GM18511 (cell line): ENCODE results near the gene EOGT.

Source experiments
- ATAC-seq: cut with Tn5 transposase; IDR thresholded peaks from one replicate; pipeline ENCODE4 v1.9.1; 2021; ENCODE audit warnings: mild to moderate bottlenecking, moderate library complexity; ENCODE audit not compliant: unreplicated experiment

The EOGT gene

GRCh38 chr3:68963891-68964290 lies 49.6 kb downstream of the EOGT start:
- no peak for ATAC-seq

GRCh38 chr3:68963376-68963775 lies 50.1 kb downstream of the EOGT start:
- no peak for ATAC-seq

DNA sequence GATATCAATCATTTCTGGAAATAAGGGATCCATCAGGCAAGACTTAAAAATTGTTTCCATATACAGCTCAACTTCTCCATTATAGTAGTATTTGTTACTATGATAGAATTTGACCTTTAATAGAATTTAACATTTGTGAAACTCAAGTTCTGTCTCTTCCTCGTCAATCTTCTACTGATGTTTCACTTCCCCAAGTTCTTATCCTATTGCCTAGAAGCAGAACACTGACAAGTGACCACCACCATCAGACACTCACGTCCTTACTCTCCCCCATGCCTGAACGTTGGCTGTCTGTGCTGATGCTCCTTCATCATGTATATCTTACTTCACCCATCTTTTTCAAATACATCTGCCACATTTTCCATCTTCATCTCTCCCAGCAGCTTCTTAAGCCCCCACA lies 54.6 kb downstream of the EOGT start:
- ATAC-seq: no peak

GRCh38 chr3:68957895-68958294 lies 55.6 kb downstream of the EOGT start:
- no peak for ATAC-seq

DNA sequence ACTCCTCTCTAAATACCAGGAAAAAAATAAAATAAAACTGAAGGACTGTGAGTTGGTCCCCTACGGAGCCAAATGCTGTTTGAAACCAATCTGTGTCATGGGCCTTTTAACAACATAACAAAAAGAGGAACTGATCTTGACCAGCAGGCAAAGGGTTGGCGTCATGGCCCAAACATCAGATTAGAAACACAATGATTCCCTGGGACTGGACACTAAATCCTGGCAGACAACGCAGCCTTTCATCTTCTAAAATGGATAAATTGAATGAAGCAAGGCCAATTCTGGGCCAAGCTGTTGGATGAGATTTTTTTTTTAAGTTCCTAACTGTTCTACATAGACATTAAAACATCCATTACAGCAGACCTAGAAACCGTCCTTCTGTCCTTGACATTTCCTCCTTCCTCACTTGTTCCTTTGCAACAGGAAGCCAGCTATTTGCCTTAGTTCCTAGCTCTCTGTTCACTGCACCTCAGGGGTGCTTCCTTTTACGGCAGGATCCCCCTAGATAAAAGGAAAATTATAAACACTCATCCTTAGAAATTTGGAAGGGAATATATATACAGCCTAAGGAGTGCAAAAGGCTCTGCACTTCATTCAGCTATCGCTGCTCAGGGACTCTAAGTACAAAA lies 59.6 kb downstream of the EOGT start:
- ATAC-seq: no peak

DNA sequence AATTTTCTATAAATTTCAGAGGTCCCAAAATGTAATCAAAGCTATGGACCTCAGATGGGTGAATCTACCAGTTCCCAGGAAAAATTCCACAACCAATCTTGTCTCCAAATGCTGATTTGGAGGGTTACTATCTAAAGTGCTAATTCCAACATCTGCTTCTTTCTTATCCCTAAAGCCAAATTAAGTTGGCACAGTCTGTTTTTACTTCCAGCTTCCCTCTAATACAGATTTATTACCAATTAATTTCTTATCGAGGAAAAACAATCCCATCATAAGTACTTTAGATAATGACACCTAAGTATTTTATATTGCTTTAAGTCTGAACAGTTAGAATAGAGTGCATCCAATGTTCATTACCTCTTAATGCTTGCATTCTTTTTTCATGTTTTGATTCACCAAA lies 68.3 kb downstream of the EOGT start:
- ATAC-seq: no peak

DNA sequence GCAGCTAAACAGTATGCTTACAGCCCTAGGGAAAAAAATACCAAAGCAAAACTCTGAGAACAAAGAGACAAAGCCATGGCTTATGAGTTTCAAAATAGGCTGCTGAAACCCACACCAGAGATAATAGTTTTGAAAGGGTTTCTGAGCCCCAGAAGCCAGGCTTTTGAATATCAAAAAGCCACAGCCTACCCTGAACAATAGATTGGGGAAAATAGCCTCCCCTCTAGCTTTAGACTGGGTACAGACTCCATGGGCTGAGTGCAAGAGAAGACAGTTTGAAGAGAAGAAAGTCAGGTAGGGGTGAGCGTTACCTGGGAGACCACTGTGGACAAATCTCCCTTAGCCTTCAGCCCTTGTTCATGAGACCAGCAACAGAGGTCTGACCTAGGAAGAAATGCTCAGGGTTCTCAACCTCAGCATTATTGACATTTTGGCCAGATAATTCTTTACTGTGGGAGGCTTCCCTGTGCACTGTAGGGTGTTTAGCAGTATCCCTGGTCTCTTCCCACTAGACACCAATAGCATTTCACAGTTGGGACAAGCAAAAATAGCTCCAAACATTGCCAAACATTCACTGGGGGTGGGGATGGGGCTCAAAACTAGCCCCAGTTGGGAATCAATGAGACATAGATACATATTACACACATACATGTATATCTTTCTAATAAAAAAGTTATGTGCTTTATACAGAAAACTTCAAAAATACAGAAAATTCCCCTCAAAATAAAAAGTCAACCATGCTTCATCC lies 69.6 kb downstream of the EOGT start:
- ATAC-seq: no peak

- no peak for ATAC-seq
Measured at GRCh38 chr3:68941055-68941454, 72.4 kb downstream of the EOGT start.

GRCh38 chr3:68936856-68937255 lies 76.6 kb downstream of the EOGT start:
- ATAC-seq: no peak

- no peak for ATAC-seq
Measured at GRCh38 chr3:68935778-68936177, 77.7 kb downstream of the EOGT start.

DNA sequence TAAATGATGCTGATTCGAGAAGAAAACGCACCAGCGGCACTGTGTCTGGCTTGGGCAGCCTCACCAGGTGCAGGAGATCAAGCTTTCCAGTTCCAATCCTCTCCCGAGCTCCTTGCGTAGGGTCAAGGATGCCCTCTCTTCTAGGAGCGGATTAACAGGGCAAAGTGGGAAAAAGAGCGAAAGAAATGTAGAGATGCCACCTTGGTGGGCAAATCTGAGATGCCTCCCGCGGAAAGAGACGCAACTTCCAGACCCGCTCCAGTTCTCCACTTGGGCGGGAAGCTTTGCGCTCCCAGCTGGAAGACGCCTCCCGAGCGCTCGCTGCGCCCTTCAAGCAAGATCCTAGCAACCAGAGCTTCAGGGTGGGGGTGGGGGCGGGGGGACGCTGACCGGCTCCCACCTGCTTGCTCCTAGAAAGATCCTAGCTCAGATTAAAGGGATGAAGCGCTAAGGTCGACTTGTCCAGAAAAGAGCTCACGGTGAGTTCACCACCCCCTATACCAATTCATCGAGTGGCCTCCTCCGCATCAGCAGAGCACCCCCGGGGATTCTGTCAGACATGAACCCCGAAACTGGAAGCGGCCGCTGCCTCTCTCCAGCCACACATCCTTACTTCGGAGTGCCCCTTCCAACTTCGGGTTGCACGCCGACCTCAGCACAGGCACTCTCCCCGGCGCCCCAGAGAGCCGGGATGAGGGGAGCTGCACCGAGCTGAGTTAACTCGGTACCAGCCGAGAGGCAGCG lies 81.9 kb downstream of the EOGT start:
- ATAC-seq: no peak
